GM12878 (cell line): ENCODE results near the gene CBFA2T3. TPM values are rescaled to one million over a fixed set of nuclear protein-coding genes. Genes with fewer than 3 reads are reported as not detected.

ENCODE experiments used
- ATAC-seq: fragments of 200-7000 bp; cut with Tn5 transposase; 3 replicates; pipeline ENCODE4 v1.9.1; 2020; ENCODE audit warnings: mild to moderate bottlenecking, moderate library complexity
- BruUV-seq: library from RNA; stranded (reverse); fragments of 400-500 nt; replicated peaks from 2 replicates; lab custom pipeline; 2021; lab: Mats Ljungman, UMichigan
- CTCF ChIA-PET: fragments of 300-600 bp; sonication (Branson Sonifier 250); formaldehyde crosslinking; extraction: SDS; loops from one replicate; lab custom pipeline; 2021; ENCODE audit warnings: inconsistent platforms; lab: Yijun Ruan, JAX
- POLR2A ChIA-PET: fragments of 350-600 bp; formaldehyde crosslinking; extraction: SDS; loops from one replicate; lab custom pipeline; 2021; ENCODE audit warnings: inconsistent platforms; lab: Charles Lee
- RAD21 ChIA-PET: fragments of 300-600 bp; sonication (Branson Sonifier 250); formaldehyde crosslinking; loops from one replicate; lab custom pipeline; 2023; ENCODE audit warnings: antibody characterized with exemption; ENCODE audit not compliant: unreplicated experiment; lab: Charles Lee
- SMC1A ChIA-PET: fragments of 300-600 bp; sonication (Branson Sonifier 250); formaldehyde crosslinking; loops from one replicate; lab custom pipeline; 2023; ENCODE audit not compliant: unreplicated experiment, uncharacterized antibody; lab: Charles Lee
- DNase-seq: peaks from one replicate; pipeline ENCODE4 v3.0.0-alpha.2; 2011; ENCODE audit warnings: low read depth, low spot score
- FAIRE-seq: peaks from 3 replicates; lab custom pipeline; 2011; peaks lifted over from hg19 to GRCh38; lab: Jason Lieb, UNC
- H2AFZ ChIP-seq: 2 replicates; pipeline ENCODE4 v1.6.0; 2011; ENCODE audit warnings: low read depth, low read length, control low read depth; ENCODE audit not compliant: control insufficient read depth
- H3K27ac ChIP-seq: 2 replicates; pipeline ENCODE4 v1.5.1; 2011; ENCODE audit warnings: control low read depth; ENCODE audit not compliant: control insufficient read depth, insufficient read depth
- H3K27me3 ChIP-seq, 2 experiments: replicated peaks in 1 of 2; 2 replicates each; pipeline versions ENCODE4 v1.6.0 to v1.6.1; 2011; ENCODE audit warnings: low read length in 1 of 2; ENCODE audit not compliant: control insufficient read depth in 2 of 2, insufficient read depth in 2 of 2
- H3K36me3 ChIP-seq, 2 experiments: 2 replicates each; pipeline ENCODE4 v1.5.1; 2011; ENCODE audit warnings: low read length in 1 of 2; ENCODE audit not compliant: control insufficient read depth in 2 of 2, insufficient read depth in 2 of 2
- H3K4me1 ChIP-seq: 2 replicates; pipeline ENCODE4 v1.6.1; 2011; ENCODE audit warnings: mild to moderate bottlenecking, low read length, moderate library complexity, mixed read lengths; ENCODE audit not compliant: control insufficient read depth, insufficient read depth
- H3K4me2 ChIP-seq: 2 replicates; pipeline ENCODE4 v1.6.0; 2011; ENCODE audit warnings: control low read depth; ENCODE audit not compliant: control insufficient read depth, insufficient read depth
- H3K4me3 ChIP-seq: fragments of 200-600 bp; sonication (generic); 2 replicates; pipeline ENCODE4 v1.5.1; 2016
- H3K79me2 ChIP-seq: 2 replicates; pipeline ENCODE4 v1.6.0; 2011; ENCODE audit warnings: low read length; ENCODE audit not compliant: control insufficient read depth, insufficient read depth
- H3K9ac ChIP-seq: 2 replicates; pipeline ENCODE4 v1.8.0; 2011; ENCODE audit warnings: low read length, control low read depth, mixed read lengths; ENCODE audit not compliant: control insufficient read depth, insufficient read depth
- H3K9me3 ChIP-seq: replicated peaks from 3 replicates; pipeline ENCODE4 v1.5.1; 2011; ENCODE audit warnings: mild to moderate bottlenecking, low read length; ENCODE audit not compliant: control insufficient read depth, insufficient read depth
- H4K20me1 ChIP-seq: 2 replicates; pipeline ENCODE4 v1.6.0; 2011; ENCODE audit not compliant: control insufficient read depth, insufficient read depth
- CREM ChIP-seq: IDR thresholded peaks from 2 replicates; pipeline ENCODE4 v1.6.1; 2014; ENCODE audit warnings: antibody characterized with exemption, low read depth
- FOXM1 ChIP-seq: IDR thresholded peaks from 2 replicates; pipeline ENCODE4 v1.6.1; 2012; ENCODE audit warnings: low read depth, mild to moderate bottlenecking, inconsistent platforms, low read length, moderate library complexity
- IKZF1 ChIP-seq: fragments of 450-650 bp; conservative IDR thresholded peaks from 2 replicates; pipeline ENCODE4 v1.6.1; 2017; ENCODE audit warnings: antibody characterized with exemption, mild to moderate bottlenecking
- MXI1 ChIP-seq: fragments of 150-350 bp; IDR thresholded peaks from 2 replicates; pipeline ENCODE4 v1.6.1; 2011; ENCODE audit warnings: low read depth, mild to moderate bottlenecking, inconsistent platforms, low read length, improper control_type of control experiment
- NR2C2 ChIP-seq: IDR thresholded peaks from 2 replicates; pipeline ENCODE4 v1.6.1; 2011; ENCODE audit warnings: borderline replicate concordance, low read depth; ENCODE audit not compliant: control insufficient read depth, insufficient read length
- RAD51 ChIP-seq: fragments of 450-650 bp; IDR thresholded peaks from 2 replicates; pipeline ENCODE4 v1.6.1; 2016; ENCODE audit warnings: moderate library complexity, mild to moderate bottlenecking, inconsistent platforms
- SMAD1 ChIP-seq: fragments of 450-650 bp; IDR thresholded peaks from 2 replicates; pipeline ENCODE4 v1.6.1; 2018; ENCODE audit warnings: mild to moderate bottlenecking, low read depth; ENCODE audit not compliant: partially characterized antibody
- ZNF24 ChIP-seq: fragments of 450-650 bp; IDR thresholded peaks from 2 replicates; pipeline ENCODE4 v1.6.1; 2017; ENCODE audit warnings: antibody characterized with exemption, mild to moderate bottlenecking
- ZZZ3 ChIP-seq: IDR thresholded peaks from 2 replicates; pipeline ENCODE4 v1.6.1; 2011; ENCODE audit warnings: low read depth; ENCODE audit not compliant: control insufficient read depth, insufficient read length
- WGBS: methylation state at CpG from one replicate; pipeline ENCODE4 v1.1.6; 2016; ENCODE audit warnings: low lambda C conversion rate; ENCODE audit not compliant: insufficient replicate concordance, insufficient coverage; ENCODE audit errors: missing lambda C conversion rate; 5-methylcytosine and 5-hydroxymethylcytosine counted together
- in situ Hi-C: fragments of 300-500 bp; cut with MboI; formaldehyde crosslinking; loops from 9 replicates; pipeline ENCODE4 v1.14.3; 2018; ENCODE audit warnings: mixed read lengths
- intact Hi-C: fragments of 100-400 bp; cut with micrococcal nuclease; formaldehyde crosslinking; loops from one replicate; pipeline ENCODE4 v1.14.2; 2022; ENCODE audit not compliant: unreplicated experiment
- polyA plus RNA-seq, 11 experiments: library from polyadenylated mRNA; depleted of rRNA in 4 of 11; unstranded in 6 of 11; stranded (reverse) in 5 of 11; fragments of >200 nt; fragmentation: Nextera tagmentation in 4 of 11; fragmentation: Illumina TruSeq in 1 of 11; extraction: Ambion mirVana in 4 of 11; extraction: Trizol in 1 of 11; gene quantifications; 1 replicate in 1 of 11; 2 replicates in 10 of 11; pipeline versions ENCODE4 v1.2.1 to v1.2.3, GENCODE V29; 2011 to 2016; ENCODE audit warnings: inconsistent platforms in 2 of 11, missing spikeins in 2 of 11, low read depth in 1 of 11
- total RNA-seq, 4 experiments: library from RNA; depleted of rRNA in 3 of 4; stranded (reverse); fragments of >200 nt in 3 of 4; fragmentation: Illumina TruSeq in 1 of 4; extraction: Trizol in 1 of 4; gene quantifications; 2 replicates each; pipeline versions ENCODE4 v1.2.1 to v1.2.3, GENCODE V29; 2013 to 2021
- TF ChIP-seq, protein P1 (sequence below): fragments of 450-650 bp; IDR thresholded peaks from 2 replicates; pipeline ENCODE4 v1.6.1; 2017; ENCODE audit warnings: antibody characterized with exemption, mild to moderate bottlenecking, moderate library complexity
- TF ChIP-seq, protein P2 (sequence below): IDR thresholded peaks from 2 replicates; pipeline ENCODE4 v1.6.1; 2011; ENCODE audit warnings: mild to moderate bottlenecking, low read depth, low read length, moderate library complexity; ENCODE audit not compliant: insufficient replicate concordance
- TF ChIP-seq, protein P3 (sequence below): fragments of 450-650 bp; formaldehyde crosslinking; IDR thresholded peaks from 2 replicates; pipeline ENCODE4 v1.5.0; 2022; ENCODE audit warnings: mild to moderate bottlenecking, missing genetic modification characterization
- TF ChIP-seq, protein P4 (sequence below): fragments of 450-650 bp; IDR thresholded peaks from 2 replicates; pipeline ENCODE4 v1.6.1; 2017; ENCODE audit warnings: low read depth, mild to moderate bottlenecking, moderate library complexity

CBFA2T3 gene
- total and polyA plus RNA-seq, 10 of the 15 experiments (the other 5 are each of a cell fraction or from before 2014, with no cell fraction given), result 0.69 to 42.6 (median 4.5) TPM

DNA sequence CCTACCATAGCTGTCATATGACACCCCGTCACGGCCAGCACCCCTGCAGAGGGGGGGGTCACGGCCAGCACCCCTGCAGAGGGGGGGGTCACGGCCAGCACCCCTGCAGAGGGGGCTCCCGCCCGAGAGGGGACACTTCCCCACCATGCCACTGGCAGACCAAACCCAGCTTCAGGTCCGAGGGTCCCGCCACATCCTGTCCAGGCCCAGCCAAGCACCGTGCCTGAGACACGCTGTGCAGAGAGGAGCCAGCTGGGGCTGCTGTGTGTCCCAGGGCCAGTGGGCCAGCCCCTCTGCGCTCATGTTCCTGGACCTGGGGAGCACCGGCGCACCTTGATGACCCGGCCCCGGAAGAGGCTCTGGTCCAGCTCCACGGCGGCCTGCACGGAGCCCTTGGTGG is 112.5 kb downstream of the CBFA2T3 start:
- H3K79me2 ChIP-seq, result no peaks in the 10 kb centered on the region
- no peaks in the 10 kb centered on the region for H3K4me1 ChIP-seq
- 69% methylated on average over 18 of the region's 18 CpGs for WGBS
- FAIRE-seq, result no peak
- H3K9me3 ChIP-seq, result no peaks in the 10 kb centered on the region
- H2AFZ ChIP-seq, result no peak overlapping the region
- H3K27ac ChIP-seq, result no peak overlapping the region
- in situ Hi-C loops (no loop called here), intact Hi-C loops (no loop called here)
- DNase-seq, result no peak
- SMC1A ChIA-PET, result no interaction called here
- CTCF ChIA-PET, result no interaction called here
- no peak overlapping the region for H3K4me2 ChIP-seq
- peaks cover 2 to 4% of the 10 kb centered on the region in 2 experiments; a peak in 3 of 4 replicates for H3K36me3 ChIP-seq
- RAD21 ChIA-PET, result no interaction called here
- no TSS peak for BruUV-seq
- H3K9ac ChIP-seq, result no peak overlapping the region
- 0 out of 3 replicates have a peak, but pooled peaks have one; percentile 15 for ATAC-seq
- POLR2A ChIA-PET, result interaction anchor here (0.6 to 0.9 kb wide), 2 partner anchors 56 to 229 kb away, joined by 4 to 7 read pairs; partner anchors contain the start of gene ACSF3
- H4K20me1 ChIP-seq, result no peaks in the 10 kb centered on the region
- H3K27me3 ChIP-seq, result no peaks in the 10 kb centered on the region
- TF ChIP-seq MXI1 (no peak), ZZZ3 (no peak), FOXM1 (no peak), SMAD1 (no peak), CREM (no peak), RAD51 (no peak), NR2C2 (no peak), IKZF1 (no peak), ZNF24 (no peak)
- TF ChIP-seq, protein P1, sequence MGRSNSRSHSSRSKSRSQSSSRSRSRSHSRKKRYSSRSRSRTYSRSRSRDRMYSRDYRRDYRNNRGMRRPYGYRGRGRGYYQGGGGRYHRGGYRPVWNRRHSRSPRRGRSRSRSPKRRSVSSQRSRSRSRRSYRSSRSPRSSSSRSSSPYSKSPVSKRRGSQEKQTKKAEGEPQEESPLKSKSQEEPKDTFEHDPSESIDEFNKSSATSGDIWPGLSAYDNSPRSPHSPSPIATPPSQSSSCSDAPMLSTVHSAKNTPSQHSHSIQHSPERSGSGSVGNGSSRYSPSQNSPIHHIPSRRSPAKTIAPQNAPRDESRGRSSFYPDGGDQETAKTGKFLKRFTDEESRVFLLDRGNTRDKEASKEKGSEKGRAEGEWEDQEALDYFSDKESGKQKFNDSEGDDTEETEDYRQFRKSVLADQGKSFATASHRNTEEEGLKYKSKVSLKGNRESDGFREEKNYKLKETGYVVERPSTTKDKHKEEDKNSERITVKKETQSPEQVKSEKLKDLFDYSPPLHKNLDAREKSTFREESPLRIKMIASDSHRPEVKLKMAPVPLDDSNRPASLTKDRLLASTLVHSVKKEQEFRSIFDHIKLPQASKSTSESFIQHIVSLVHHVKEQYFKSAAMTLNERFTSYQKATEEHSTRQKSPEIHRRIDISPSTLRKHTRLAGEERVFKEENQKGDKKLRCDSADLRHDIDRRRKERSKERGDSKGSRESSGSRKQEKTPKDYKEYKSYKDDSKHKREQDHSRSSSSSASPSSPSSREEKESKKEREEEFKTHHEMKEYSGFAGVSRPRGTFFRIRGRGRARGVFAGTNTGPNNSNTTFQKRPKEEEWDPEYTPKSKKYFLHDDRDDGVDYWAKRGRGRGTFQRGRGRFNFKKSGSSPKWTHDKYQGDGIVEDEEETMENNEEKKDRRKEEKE, result no peak
- TF ChIP-seq, protein P2, sequence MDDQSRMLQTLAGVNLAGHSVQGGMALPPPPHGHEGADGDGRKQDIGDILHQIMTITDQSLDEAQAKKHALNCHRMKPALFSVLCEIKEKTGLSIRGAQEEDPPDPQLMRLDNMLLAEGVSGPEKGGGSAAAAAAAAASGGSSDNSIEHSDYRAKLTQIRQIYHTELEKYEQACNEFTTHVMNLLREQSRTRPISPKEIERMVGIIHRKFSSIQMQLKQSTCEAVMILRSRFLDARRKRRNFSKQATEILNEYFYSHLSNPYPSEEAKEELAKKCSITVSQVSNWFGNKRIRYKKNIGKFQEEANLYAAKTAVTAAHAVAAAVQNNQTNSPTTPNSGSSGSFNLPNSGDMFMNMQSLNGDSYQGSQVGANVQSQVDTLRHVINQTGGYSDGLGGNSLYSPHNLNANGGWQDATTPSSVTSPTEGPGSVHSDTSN, result no peak
- TF ChIP-seq, protein P3, sequence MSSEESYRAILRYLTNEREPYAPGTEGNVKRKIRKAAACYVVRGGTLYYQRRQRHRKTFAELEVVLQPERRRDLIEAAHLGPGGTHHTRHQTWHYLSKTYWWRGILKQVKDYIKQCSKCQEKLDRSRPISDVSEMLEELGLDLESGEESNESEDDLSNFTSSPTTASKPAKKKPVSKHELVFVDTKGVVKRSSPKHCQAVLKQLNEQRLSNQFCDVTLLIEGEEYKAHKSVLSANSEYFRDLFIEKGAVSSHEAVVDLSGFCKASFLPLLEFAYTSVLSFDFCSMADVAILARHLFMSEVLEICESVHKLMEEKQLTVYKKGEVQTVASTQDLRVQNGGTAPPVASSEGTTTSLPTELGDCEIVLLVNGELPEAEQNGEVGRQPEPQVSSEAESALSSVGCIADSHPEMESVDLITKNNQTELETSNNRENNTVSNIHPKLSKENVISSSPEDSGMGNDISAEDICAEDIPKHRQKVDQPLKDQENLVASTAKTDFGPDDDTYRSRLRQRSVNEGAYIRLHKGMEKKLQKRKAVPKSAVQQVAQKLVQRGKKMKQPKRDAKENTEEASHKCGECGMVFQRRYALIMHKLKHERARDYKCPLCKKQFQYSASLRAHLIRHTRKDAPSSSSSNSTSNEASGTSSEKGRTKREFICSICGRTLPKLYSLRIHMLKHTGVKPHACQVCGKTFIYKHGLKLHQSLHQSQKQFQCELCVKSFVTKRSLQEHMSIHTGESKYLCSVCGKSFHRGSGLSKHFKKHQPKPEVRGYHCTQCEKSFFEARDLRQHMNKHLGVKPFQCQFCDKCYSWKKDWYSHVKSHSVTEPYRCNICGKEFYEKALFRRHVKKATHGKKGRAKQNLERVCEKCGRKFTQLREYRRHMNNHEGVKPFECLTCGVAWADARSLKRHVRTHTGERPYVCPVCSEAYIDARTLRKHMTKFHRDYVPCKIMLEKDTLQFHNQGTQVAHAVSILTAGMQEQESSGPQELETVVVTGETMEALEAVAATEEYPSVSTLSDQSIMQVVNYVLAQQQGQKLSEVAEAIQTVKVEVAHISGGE (CRISPR knock-in tag), result no peak
- TF ChIP-seq, protein P4, sequence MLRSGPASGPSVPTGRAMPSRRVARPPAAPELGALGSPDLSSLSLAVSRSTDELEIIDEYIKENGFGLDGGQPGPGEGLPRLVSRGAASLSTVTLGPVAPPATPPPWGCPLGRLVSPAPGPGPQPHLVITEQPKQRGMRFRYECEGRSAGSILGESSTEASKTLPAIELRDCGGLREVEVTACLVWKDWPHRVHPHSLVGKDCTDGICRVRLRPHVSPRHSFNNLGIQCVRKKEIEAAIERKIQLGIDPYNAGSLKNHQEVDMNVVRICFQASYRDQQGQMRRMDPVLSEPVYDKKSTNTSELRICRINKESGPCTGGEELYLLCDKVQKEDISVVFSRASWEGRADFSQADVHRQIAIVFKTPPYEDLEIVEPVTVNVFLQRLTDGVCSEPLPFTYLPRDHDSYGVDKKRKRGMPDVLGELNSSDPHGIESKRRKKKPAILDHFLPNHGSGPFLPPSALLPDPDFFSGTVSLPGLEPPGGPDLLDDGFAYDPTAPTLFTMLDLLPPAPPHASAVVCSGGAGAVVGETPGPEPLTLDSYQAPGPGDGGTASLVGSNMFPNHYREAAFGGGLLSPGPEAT, result no peak
- no peak overlapping the region for H3K4me3 ChIP-seq
